HCT116 (cell line): Measurements from ENCODE around the gene AFAP1L2. TPM values are rescaled to one million over a fixed set of nuclear protein-coding genes. Genes with fewer than 3 reads are reported as not detected.
A peak's percentile ranks its signal among the peaks of the same experiment; 100 is the strongest.

Source experiments
- ATAC-seq: fragments of 200-7000 bp; cut with Tn5 transposase; 2 replicates; pipeline ENCODE4 v1.9.1; 2020; ENCODE audit warnings: mild to moderate bottlenecking, moderate library complexity
- BruUV-seq: library from RNA; stranded (reverse); fragments of 400-500 nt; replicated peaks from 2 replicates; lab custom pipeline; 2021; lab: Mats Ljungman, UMichigan
- CTCF ChIA-PET: fragments of 300-600 bp; sonication (Branson Sonifier 250); formaldehyde crosslinking; loops from one replicate; lab custom pipeline; 2021; ENCODE audit warnings: antibody characterized with exemption; lab: Charles Lee
- POLR2A ChIA-PET: fragments of 300-600, 350-600 bp; sonication (Branson Sonifier 250); formaldehyde crosslinking; loops from one replicate; lab custom pipeline; 2021; ENCODE audit warnings: antibody characterized with exemption; lab: Charles Lee
- RAD21 ChIA-PET, 2 experiments: fragments of 300-600 bp; sonication (Branson Sonifier 250); formaldehyde crosslinking; loops; one replicate each; lab custom pipeline; 2023; ENCODE audit warnings: low total read pairs in 2 of 2; ENCODE audit not compliant: uncharacterized antibody in 2 of 2, unreplicated experiment in 2 of 2, low non-redundant PET in 1 of 2; lab: Charles Lee
- DNase-seq: peaks from one replicate; pipeline ENCODE4 v3.0.0-alpha.2; 2010; ENCODE audit warnings: low read depth, low spot score
- H2AFZ ChIP-seq: fragments of 200-600 bp; shearing (Covaris generic), sonication (generic); 2 replicates; pipeline ENCODE4 v1.6.1; 2017; ENCODE audit warnings: low read depth, mixed run types, mixed read lengths, antibody characterized with exemption, low read length; ENCODE audit not compliant: poor library complexity, severe bottlenecking
- H3K27ac ChIP-seq: 2 replicates; pipeline ENCODE4 v1.5.1; 2012; ENCODE audit warnings: low read depth, low read length
- H3K27me3 ChIP-seq: fragments of 200-600 bp; sonication (generic); 2 replicates; pipeline ENCODE4 v1.6.1; 2016; ENCODE audit warnings: mixed run types, low read length, mixed read lengths; ENCODE audit not compliant: insufficient read depth
- H3K36me3 ChIP-seq, 2 experiments: fragments of 200-500 bp in 1 of 2; fragments of 200-600 bp in 1 of 2; sonication (Bioruptor generic) in 1 of 2; sonication (generic) in 1 of 2; 2 replicates each; pipeline versions ENCODE4 v1.5.1 to v1.6.1; 2014 to 2016; ENCODE audit warnings: low read length in 2 of 2, inconsistent platforms in 1 of 2, mixed read lengths in 1 of 2, mixed run types in 1 of 2; ENCODE audit not compliant: insufficient read depth in 2 of 2, control insufficient read depth in 1 of 2
- H3K4me1 ChIP-seq, 2 experiments: fragments of 200-600 bp in 1 of 2; sonication (generic) in 1 of 2; 2 replicates each; pipeline versions ENCODE4 v1.5.1 to v1.6.1; 2012 to 2017; ENCODE audit warnings: low read length in 2 of 2, inconsistent platforms in 1 of 2, mild to moderate bottlenecking in 1 of 2, mixed read lengths in 1 of 2, mixed run types in 1 of 2, moderate library complexity in 1 of 2; ENCODE audit not compliant: insufficient read depth in 2 of 2, control insufficient read depth in 1 of 2
- H3K4me2 ChIP-seq: fragments of 200-600 bp; sonication (generic); 2 replicates; pipeline ENCODE4 v1.6.1; 2017; ENCODE audit warnings: mixed run types, low read length, mixed read lengths
- H3K4me3 ChIP-seq, 2 experiments: fragments of 200-600 bp in 1 of 2; sonication (generic) in 1 of 2; replicated peaks in 1 of 2; 2 replicates each; pipeline ENCODE4 v1.5.1; 2011 to 2016; ENCODE audit warnings: low read length in 2 of 2, control low read depth in 1 of 2, low read depth in 1 of 2, mild to moderate bottlenecking in 1 of 2, mixed read lengths in 1 of 2, mixed run types in 1 of 2
- H3K79me2 ChIP-seq: fragments of 200-600 bp; sonication (generic); 2 replicates; pipeline ENCODE4 v1.6.1; 2017; ENCODE audit warnings: mild to moderate bottlenecking, mixed run types, low read length, moderate library complexity, mixed read lengths; ENCODE audit not compliant: insufficient read depth
- H3K9ac ChIP-seq: fragments of 200-600 bp; sonication (generic); 2 replicates; pipeline ENCODE4 v1.6.1; 2016; ENCODE audit warnings: low read length, mixed read lengths
- H3K9me2 ChIP-seq: fragments of 200-600 bp; sonication (generic), shearing (Covaris generic); 2 replicates; pipeline ENCODE4 v1.6.1; 2017; ENCODE audit warnings: mixed run types, mild to moderate bottlenecking, moderate library complexity; ENCODE audit not compliant: insufficient read depth
- H3K9me3 ChIP-seq, 2 experiments: fragments of 200-500 bp in 1 of 2; fragments of 200-600 bp in 1 of 2; sonication (Bioruptor generic) in 1 of 2; sonication (generic) in 1 of 2; 2 replicates each; pipeline ENCODE4 v1.6.1; 2014 to 2017; ENCODE audit warnings: low read length in 2 of 2, mixed read lengths in 2 of 2, inconsistent platforms in 1 of 2, low read depth in 1 of 2, mild to moderate bottlenecking in 1 of 2, mixed run types in 1 of 2, moderate library complexity in 1 of 2; ENCODE audit not compliant: control insufficient read depth in 1 of 2, insufficient read depth in 1 of 2
- H4K20me1 ChIP-seq: fragments of 200-600 bp; sonication (generic), shearing (Covaris generic); 2 replicates; pipeline ENCODE4 v1.6.1; 2017; ENCODE audit warnings: mixed run types, mild to moderate bottlenecking, moderate library complexity; ENCODE audit not compliant: insufficient read depth
- CEBPB ChIP-seq: IDR thresholded peaks from 2 replicates; pipeline ENCODE4 v1.6.1; 2012; ENCODE audit warnings: low read depth
- EGR1 ChIP-seq: IDR thresholded peaks from 2 replicates; pipeline ENCODE4 v1.6.1; 2012; ENCODE audit warnings: low read depth
- EZH2 ChIP-seq: fragments of 200-600 bp; sonication (generic); IDR thresholded peaks from 2 replicates; pipeline ENCODE4 v1.6.1; 2017; ENCODE audit warnings: antibody characterized with exemption, mixed run types
- MAX ChIP-seq: IDR thresholded peaks from 2 replicates; pipeline ENCODE4 v1.6.1; 2012
- POLR2A ChIP-seq: IDR thresholded peaks from 2 replicates; pipeline ENCODE4 v1.7.0; 2011; ENCODE audit warnings: borderline replicate concordance; ENCODE audit not compliant: insufficient read depth, insufficient read length; ENCODE audit errors: extremely low read depth
- RAD21 ChIP-seq: IDR thresholded peaks from 2 replicates; pipeline ENCODE4 v1.6.1; 2012; ENCODE audit warnings: low read depth, mild to moderate bottlenecking
- SP1 ChIP-seq: IDR thresholded peaks from 2 replicates; pipeline ENCODE4 v1.6.1; 2012; ENCODE audit warnings: low read depth
- intact Hi-C: fragments of 100-400 bp; cut with micrococcal nuclease; formaldehyde crosslinking; loops from 2 replicates; pipeline ENCODE4 v1.10.0; 2022
- total RNA-seq: library from RNA; stranded (reverse); gene quantifications from one replicate; pipeline ENCODE4 v1.2.1, GENCODE V29; 2021; ENCODE audit not compliant: unreplicated experiment
- TF ChIP-seq, protein P1 (sequence below), 3 experiments: fragments of 200-600 bp in 1 of 3; sonication (generic) in 1 of 3; IDR thresholded peaks in 2 of 3; conservative IDR thresholded peaks in 1 of 3; 2 replicates each; pipeline ENCODE4 v1.5.1; 2012 to 2017; ENCODE audit warnings: low read depth in 2 of 3, low read length in 2 of 3, antibody characterized with exemption in 1 of 3, borderline replicate concordance in 1 of 3, control low read depth in 1 of 3, mild to moderate bottlenecking in 1 of 3, mixed read lengths in 1 of 3, mixed run types in 1 of 3, moderate library complexity in 1 of 3; ENCODE audit not compliant: insufficient read depth in 1 of 3
- TF ChIP-seq, protein P2 (sequence below): IDR thresholded peaks from 2 replicates; pipeline ENCODE4 v1.6.1; 2012; ENCODE audit warnings: low read depth
- TF ChIP-seq, protein P3 (sequence below): IDR thresholded peaks from 2 replicates; pipeline ENCODE4 v1.6.1; 2011; ENCODE audit warnings: mild to moderate bottlenecking, low read length, moderate library complexity; ENCODE audit not compliant: insufficient replicate concordance; ENCODE audit errors: extremely low read depth

The AFAP1L2 gene
- total RNA-seq, 1 experiment from 2014 or later = 0.93 TPM

GRCh38 chr10:114380060-114380459, 24.2 kb downstream of the AFAP1L2 start:
- H3K36me3 ChIP-seq = no peaks in the 10 kb centered on the region
- ATAC-seq = no peak
- intact Hi-C loops = no loop called here
- ChIA-PET POLR2A (no interaction called here), CTCF (no interaction called here), RAD21 (no interaction called here)
- H3K9me2 ChIP-seq = no peaks in the 10 kb centered on the region
- H3K79me2 ChIP-seq = no peaks in the 10 kb centered on the region
- H3K4me1 ChIP-seq = no peaks in the 10 kb centered on the region; a peak in 1 of 4 replicates
- H3K4me3 ChIP-seq = no peak overlapping the region
- H4K20me1 ChIP-seq = no peaks in the 10 kb centered on the region
- H3K9ac ChIP-seq = no peak overlapping the region
- no TSS peak for BruUV-seq
- H3K9me3 ChIP-seq = no peaks in the 10 kb centered on the region
- H3K4me2 ChIP-seq = no peak overlapping the region
- no peak for DNase-seq
- peak; percentile 21; the same call in 1 of the 2 replicates for TF ChIP-seq SP1
- TF ChIP-seq, protein P1, sequence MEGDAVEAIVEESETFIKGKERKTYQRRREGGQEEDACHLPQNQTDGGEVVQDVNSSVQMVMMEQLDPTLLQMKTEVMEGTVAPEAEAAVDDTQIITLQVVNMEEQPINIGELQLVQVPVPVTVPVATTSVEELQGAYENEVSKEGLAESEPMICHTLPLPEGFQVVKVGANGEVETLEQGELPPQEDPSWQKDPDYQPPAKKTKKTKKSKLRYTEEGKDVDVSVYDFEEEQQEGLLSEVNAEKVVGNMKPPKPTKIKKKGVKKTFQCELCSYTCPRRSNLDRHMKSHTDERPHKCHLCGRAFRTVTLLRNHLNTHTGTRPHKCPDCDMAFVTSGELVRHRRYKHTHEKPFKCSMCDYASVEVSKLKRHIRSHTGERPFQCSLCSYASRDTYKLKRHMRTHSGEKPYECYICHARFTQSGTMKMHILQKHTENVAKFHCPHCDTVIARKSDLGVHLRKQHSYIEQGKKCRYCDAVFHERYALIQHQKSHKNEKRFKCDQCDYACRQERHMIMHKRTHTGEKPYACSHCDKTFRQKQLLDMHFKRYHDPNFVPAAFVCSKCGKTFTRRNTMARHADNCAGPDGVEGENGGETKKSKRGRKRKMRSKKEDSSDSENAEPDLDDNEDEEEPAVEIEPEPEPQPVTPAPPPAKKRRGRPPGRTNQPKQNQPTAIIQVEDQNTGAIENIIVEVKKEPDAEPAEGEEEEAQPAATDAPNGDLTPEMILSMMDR (IDR thresholded peaks at IDR 0.05 in 2 of 3, conservative IDR thresholded peaks at IDR 0.05 in 1 of 3; ENCODE audit: borderline replicate concordance in 1 of 3, insufficient read depth in 1 of 3, low read depth in 2 of 3, low read length in 2 of 3) = no peak
- TF ChIP-seq, all 23 proteins: peak for 1
- Histone ChIP-seq H3K27me3 (peaks cover 20% of the 10 kb centered on the region; the same call in 1 of the 2 replicates), H2AFZ (no peak overlapping the region), H3K27ac (no peak overlapping the region)

GRCh38 chr10:114379631-114380041, 24.7 kb downstream of the AFAP1L2 start:
- Histone ChIP-seq H3K27ac (no peak overlapping the region), H3K27me3 (peaks cover 20% of the 10 kb centered on the region; the same call in 1 of the 2 replicates)
- BruUV-seq = no TSS peak

More at GRCh38 chr10:114379631-114380041, 24.7 kb downstream of the AFAP1L2 start:
- ATAC-seq (no peak), DNase-seq (no peak)
- Histone ChIP-seq H3K4me2 (no peak overlapping the region), H3K9me3 (no peaks in the 10 kb centered on the region), H3K9ac (no peak overlapping the region), H3K36me3 (no peaks in the 10 kb centered on the region), H3K9me2 (no peaks in the 10 kb centered on the region), H4K20me1 (no peaks in the 10 kb centered on the region), H3K4me1 (no peaks in the 10 kb centered on the region; a peak in 1 of 4 replicates), H3K79me2 (no peaks in the 10 kb centered on the region), H2AFZ (no peak overlapping the region), H3K4me3 (no peak overlapping the region)
- ChIA-PET RAD21 (no interaction called here), POLR2A (no interaction called here), CTCF (interaction anchor here (1.9 kb wide), 1 partner anchor 10 kb away, joined by 4 read pairs; no protein-coding TSS in a partner anchor)
- TF ChIP-seq RAD21 (no peak), EZH2 (no peak), POLR2A (no peak), CEBPB (no peak), MAX (no peak), EGR1 (no peak)
- TF ChIP-seq, protein P2, sequence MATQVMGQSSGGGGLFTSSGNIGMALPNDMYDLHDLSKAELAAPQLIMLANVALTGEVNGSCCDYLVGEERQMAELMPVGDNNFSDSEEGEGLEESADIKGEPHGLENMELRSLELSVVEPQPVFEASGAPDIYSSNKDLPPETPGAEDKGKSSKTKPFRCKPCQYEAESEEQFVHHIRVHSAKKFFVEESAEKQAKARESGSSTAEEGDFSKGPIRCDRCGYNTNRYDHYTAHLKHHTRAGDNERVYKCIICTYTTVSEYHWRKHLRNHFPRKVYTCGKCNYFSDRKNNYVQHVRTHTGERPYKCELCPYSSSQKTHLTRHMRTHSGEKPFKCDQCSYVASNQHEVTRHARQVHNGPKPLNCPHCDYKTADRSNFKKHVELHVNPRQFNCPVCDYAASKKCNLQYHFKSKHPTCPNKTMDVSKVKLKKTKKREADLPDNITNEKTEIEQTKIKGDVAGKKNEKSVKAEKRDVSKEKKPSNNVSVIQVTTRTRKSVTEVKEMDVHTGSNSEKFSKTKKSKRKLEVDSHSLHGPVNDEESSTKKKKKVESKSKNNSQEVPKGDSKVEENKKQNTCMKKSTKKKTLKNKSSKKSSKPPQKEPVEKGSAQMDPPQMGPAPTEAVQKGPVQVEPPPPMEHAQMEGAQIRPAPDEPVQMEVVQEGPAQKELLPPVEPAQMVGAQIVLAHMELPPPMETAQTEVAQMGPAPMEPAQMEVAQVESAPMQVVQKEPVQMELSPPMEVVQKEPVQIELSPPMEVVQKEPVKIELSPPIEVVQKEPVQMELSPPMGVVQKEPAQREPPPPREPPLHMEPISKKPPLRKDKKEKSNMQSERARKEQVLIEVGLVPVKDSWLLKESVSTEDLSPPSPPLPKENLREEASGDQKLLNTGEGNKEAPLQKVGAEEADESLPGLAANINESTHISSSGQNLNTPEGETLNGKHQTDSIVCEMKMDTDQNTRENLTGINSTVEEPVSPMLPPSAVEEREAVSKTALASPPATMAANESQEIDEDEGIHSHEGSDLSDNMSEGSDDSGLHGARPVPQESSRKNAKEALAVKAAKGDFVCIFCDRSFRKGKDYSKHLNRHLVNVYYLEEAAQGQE = no peak
- TF ChIP-seq, protein P3, sequence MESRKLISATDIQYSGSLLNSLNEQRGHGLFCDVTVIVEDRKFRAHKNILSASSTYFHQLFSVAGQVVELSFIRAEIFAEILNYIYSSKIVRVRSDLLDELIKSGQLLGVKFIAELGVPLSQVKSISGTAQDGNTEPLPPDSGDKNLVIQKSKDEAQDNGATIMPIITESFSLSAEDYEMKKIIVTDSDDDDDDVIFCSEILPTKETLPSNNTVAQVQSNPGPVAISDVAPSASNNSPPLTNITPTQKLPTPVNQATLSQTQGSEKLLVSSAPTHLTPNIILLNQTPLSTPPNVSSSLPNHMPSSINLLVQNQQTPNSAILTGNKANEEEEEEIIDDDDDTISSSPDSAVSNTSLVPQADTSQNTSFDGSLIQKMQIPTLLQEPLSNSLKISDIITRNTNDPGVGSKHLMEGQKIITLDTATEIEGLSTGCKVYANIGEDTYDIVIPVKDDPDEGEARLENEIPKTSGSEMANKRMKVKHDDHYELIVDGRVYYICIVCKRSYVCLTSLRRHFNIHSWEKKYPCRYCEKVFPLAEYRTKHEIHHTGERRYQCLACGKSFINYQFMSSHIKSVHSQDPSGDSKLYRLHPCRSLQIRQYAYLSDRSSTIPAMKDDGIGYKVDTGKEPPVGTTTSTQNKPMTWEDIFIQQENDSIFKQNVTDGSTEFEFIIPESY = no peak
- intact Hi-C loops = no loop called here
